Common myeloid progenitor, CD34-positive (primary cell): Measurements from ENCODE around the gene CTSD.

Experiments
- CTCF ChIA-PET: fragments of 350-600 bp; sonication (Branson Sonifier 250); formaldehyde crosslinking; loops from one replicate; lab custom pipeline; 2021; ENCODE audit warnings: antibody characterized with exemption; lab: Charles Lee
- POLR2A ChIA-PET: fragments of 350-600 bp; sonication (Branson Sonifier 250); formaldehyde crosslinking; loops from one replicate; lab custom pipeline; 2021; ENCODE audit warnings: antibody characterized with exemption; lab: Charles Lee
- DNase-seq, 3 donors: peaks; one replicate each; pipeline versions ENCODE4 v3.0.0 to v3.0.0-alpha.2; 2013
- H3K27ac ChIP-seq, 2 experiments: 1 replicate in 1 of 2; 2 replicates in 1 of 2; pipeline ENCODE4 v1.7.0; 2013; ENCODE audit warnings: inconsistent platforms in 2 of 2, low read length in 2 of 2, mild to moderate bottlenecking in 2 of 2, low read depth in 1 of 2, moderate library complexity in 1 of 2; ENCODE audit not compliant: severe bottlenecking in 2 of 2, insufficient read depth in 1 of 2, poor library complexity in 1 of 2
- H3K27me3 ChIP-seq, 5 experiments: replicated peaks in 2 of 5; 1 replicate in 3 of 5; 2 replicates in 2 of 5; pipeline versions ENCODE4 v1.6.1 to v1.7.0; 2013; ENCODE audit warnings: low read length in 4 of 5, mild to moderate bottlenecking in 2 of 5, moderate library complexity in 2 of 5, inconsistent platforms in 1 of 5; ENCODE audit not compliant: insufficient read depth in 5 of 5, control insufficient read depth in 4 of 5
- H3K36me3 ChIP-seq, 4 experiments: 1 replicate in 2 of 4; 2 replicates in 2 of 4; pipeline versions ENCODE4 v1.6.1 to v1.7.0; 2013; ENCODE audit warnings: low read length in 3 of 4, control low read depth in 1 of 4, mild to moderate bottlenecking in 1 of 4; ENCODE audit not compliant: control insufficient read depth in 4 of 4, insufficient read depth in 4 of 4
- H3K4me1 ChIP-seq, 4 experiments: 1 replicate in 3 of 4; 2 replicates in 1 of 4; pipeline versions ENCODE4 v1.6.1 to v1.7.1; 2013; ENCODE audit warnings: low read length in 3 of 4, mild to moderate bottlenecking in 3 of 4, control low read depth in 1 of 4, inconsistent platforms in 1 of 4, moderate library complexity in 1 of 4; ENCODE audit not compliant: control insufficient read depth in 4 of 4, insufficient read depth in 4 of 4; ENCODE audit errors: control extremely low read depth in 1 of 4
- H3K4me3 ChIP-seq, 7 experiments: 1 replicate in 4 of 7; 2 replicates in 3 of 7; pipeline versions ENCODE4 v1.5.1 to v1.7.0; 2013; ENCODE audit warnings: mild to moderate bottlenecking in 7 of 7, low read length in 6 of 7, moderate library complexity in 6 of 7, inconsistent platforms in 2 of 7, low read depth in 2 of 7, control low read depth in 1 of 7; ENCODE audit not compliant: insufficient read depth in 4 of 7, control insufficient read depth in 1 of 7; ENCODE audit errors: extremely low read depth in 1 of 7
- H3K9me3 ChIP-seq, 5 experiments: 1 replicate in 4 of 5; 2 replicates in 1 of 5; pipeline versions ENCODE4 v1.6.1 to v1.7.1; 2013; ENCODE audit warnings: low read length in 4 of 5, mild to moderate bottlenecking in 2 of 5, inconsistent platforms in 1 of 5, low read depth in 1 of 5, moderate library complexity in 1 of 5; ENCODE audit not compliant: control insufficient read depth in 4 of 5, insufficient read depth in 2 of 5; ENCODE audit errors: control extremely low read depth in 1 of 5
- WGBS: methylation state at CpG from one replicate; pipeline ENCODE4 v1.1.5; 2013; ENCODE audit not compliant: insufficient coverage; 5-methylcytosine and 5-hydroxymethylcytosine counted together

The CTSD gene

GRCh38 chr11:1779034-1779805, 15.5 kb upstream of the CTSD start:
- POLR2A ChIA-PET, result no interaction called here

GRCh38 chr11:1778141-1778911, 14.6 kb upstream of the CTSD start:
- H3K4me3 ChIP-seq, result no peak overlapping the region
- peaks cover 0 to 69% (median 28%) of the 10 kb centered on the region in 4 experiments for H3K4me1 ChIP-seq
- ChIA-PET POLR2A (no interaction called here), CTCF (interaction anchor here (0.6 to 0.9 kb wide), 2 partner anchors 12 to 127 kb away, joined by 3 read pairs; no protein-coding TSS in a partner anchor)
- H3K27me3 ChIP-seq, result no peaks in the 10 kb centered on the region
- no peak for DNase-seq
- H3K36me3 ChIP-seq, result no peaks in the 10 kb centered on the region
- peaks cover 0 to 4% (median 2%) of the 10 kb centered on the region in 5 experiments for H3K9me3 ChIP-seq
- H3K27ac ChIP-seq, result no peak overlapping the region
- WGBS, result 72% methylated on average over 8 of the region's 14 CpGs

More at GRCh38 chr11:1779034-1779805, 15.5 kb upstream of the CTSD start:
- CTCF ChIA-PET, result no interaction called here
- no peak for DNase-seq
- H3K27me3 ChIP-seq, result no peaks in the 10 kb centered on the region
- peaks cover 0 to 61% (median 20%) of the 10 kb centered on the region in 4 experiments for H3K4me1 ChIP-seq
- no peaks in the 10 kb centered on the region for H3K36me3 ChIP-seq
- H3K9me3 ChIP-seq, result peaks cover 0 to 4% (median 2%) of the 10 kb centered on the region in 5 experiments
- WGBS, result 96% methylated on average over 16 of the region's 17 CpGs
- no peak overlapping the region for H3K4me3 ChIP-seq
- no peak overlapping the region for H3K27ac ChIP-seq

GRCh38 chr11:1777737-1778136, 14.0 kb upstream of the CTSD start:
- no peak overlapping the region for H3K4me3 ChIP-seq
- 86% methylated on average over 2 of the region's 2 CpGs for WGBS
- no peak overlapping the region for H3K27ac ChIP-seq
- no peaks in the 10 kb centered on the region for H3K27me3 ChIP-seq
- CTCF ChIA-PET, result interaction anchor here (0.6 to 1.5 kb wide), 4 partner anchors 11 to 126 kb away, joined by 3 to 5 read pairs (median 4); no protein-coding TSS in a partner anchor
- POLR2A ChIA-PET, result no interaction called here
- peaks cover 0 to 4% (median 2%) of the 10 kb centered on the region in 5 experiments for H3K9me3 ChIP-seq
- no peaks in the 10 kb centered on the region for H3K36me3 ChIP-seq
- H3K4me1 ChIP-seq, result peaks cover 0 to 69% (median 33%) of the 10 kb centered on the region in 4 experiments
- peak in 1 of 3 donors; percentile 29 for DNase-seq

GRCh38 chr11:1776944-1777715, 13.4 kb upstream of the CTSD start:
- 100% methylated on average over 5 of the region's 5 CpGs for WGBS
- ChIA-PET POLR2A (no interaction called here), CTCF (interaction anchor here (0.6 to 1.5 kb wide), 3 partner anchors 48 to 126 kb away, joined by 3 to 5 read pairs (median 4); no protein-coding TSS in a partner anchor)
- H3K27me3 ChIP-seq, result no peaks in the 10 kb centered on the region
- DNase-seq, result no peak
- H3K27ac ChIP-seq, result no peak overlapping the region
- H3K4me3 ChIP-seq, result no peak overlapping the region
- H3K4me1 ChIP-seq, result peaks cover under 1 to 69% (median 39%) of the 10 kb centered on the region in 4 experiments
- H3K36me3 ChIP-seq, result no peaks in the 10 kb centered on the region
- peaks cover 0 to 4% (median 2%) of the 10 kb centered on the region in 5 experiments for H3K9me3 ChIP-seq

- no peak for DNase-seq
- CTCF ChIA-PET, result interaction anchor here (1.3 to 1.5 kb wide), 2 partner anchors 49 to 84 kb away, joined by 4 to 5 read pairs; no protein-coding TSS in a partner anchor
- no peak overlapping the region for H3K27ac ChIP-seq
Measured at GRCh38 chr11:1776331-1776851, 12.7 kb upstream of the CTSD start.

GRCh38 chr11:1774886-1775285, 11.2 kb upstream of the CTSD start:
- Histone ChIP-seq H3K27ac (no peak overlapping the region), H3K9me3 (peaks cover 0 to 4% (median 2%) of the 10 kb centered on the region in 5 experiments), H3K4me3 (no peak overlapping the region), H3K36me3 (no peaks in the 10 kb centered on the region), H3K4me1 (peaks cover 4 to 56% (median 30%) of the 10 kb centered on the region in 4 experiments), H3K27me3 (no peaks in the 10 kb centered on the region)
- CTCF ChIA-PET, result interaction anchor here (0.9 kb wide), 1 partner anchor 33 kb away, joined by 3 read pairs; no protein-coding TSS in a partner anchor
- POLR2A ChIA-PET, result no interaction called here
- no peak for DNase-seq
- WGBS, result 93% methylated on average over 11 of the region's 12 CpGs

More at GRCh38 chr11:1776331-1776851, 12.7 kb upstream of the CTSD start:
- POLR2A ChIA-PET, result no interaction called here
- H3K4me3 ChIP-seq, result no peak overlapping the region
- H3K27me3 ChIP-seq, result no peaks in the 10 kb centered on the region
- H3K36me3 ChIP-seq, result no peaks in the 10 kb centered on the region
- peaks cover 4 to 69% (median 40%) of the 10 kb centered on the region in 4 experiments for H3K4me1 ChIP-seq
- H3K9me3 ChIP-seq, result peaks cover 0 to 4% (median 2%) of the 10 kb centered on the region in 5 experiments
- WGBS, result 99% methylated on average over 11 of the region's 11 CpGs
